Measurements from ENCODE around the gene TOP2B.

TOP2B gene

DNA sequence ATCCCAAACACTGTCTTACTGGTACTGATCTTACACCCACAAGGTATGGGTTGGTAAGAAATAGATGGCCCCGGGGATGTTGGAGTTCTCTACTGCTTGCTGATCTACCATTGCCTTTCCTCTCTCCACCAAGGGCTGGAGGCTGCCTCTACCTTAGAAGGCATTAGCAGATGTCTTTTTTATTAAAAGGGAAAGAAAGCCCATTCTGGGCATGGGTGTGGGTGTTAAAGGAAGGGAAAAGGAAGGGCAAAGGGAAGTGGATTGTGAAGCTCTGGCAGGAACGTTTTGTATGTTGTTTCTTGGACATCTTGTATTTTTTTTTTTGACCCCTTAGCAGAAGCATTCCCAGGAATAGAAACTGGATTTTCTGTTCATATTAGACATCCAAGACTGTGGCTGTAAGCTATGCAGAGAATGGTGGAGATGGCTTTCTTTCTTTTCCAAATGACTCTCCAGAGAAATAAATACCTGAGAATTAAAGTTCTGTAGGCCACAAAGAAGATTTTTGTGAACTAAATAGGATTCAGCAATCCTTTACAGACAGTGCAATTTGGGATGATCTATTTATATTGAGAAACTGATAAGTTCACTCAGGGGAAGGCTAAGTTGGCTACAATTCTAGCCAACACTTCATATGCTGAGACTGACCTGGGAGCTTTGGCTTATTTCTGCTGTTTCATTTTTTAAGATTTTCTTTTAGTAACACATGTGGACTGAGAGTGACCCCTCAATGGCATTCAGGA lies 108.8 kb downstream of the TOP2B start:
- no peak for DNase-seq

- no peak for DNase-seq
Measured at GRCh38 chr3:25554376-25554775, 110.3 kb downstream of the TOP2B start.

DNA sequence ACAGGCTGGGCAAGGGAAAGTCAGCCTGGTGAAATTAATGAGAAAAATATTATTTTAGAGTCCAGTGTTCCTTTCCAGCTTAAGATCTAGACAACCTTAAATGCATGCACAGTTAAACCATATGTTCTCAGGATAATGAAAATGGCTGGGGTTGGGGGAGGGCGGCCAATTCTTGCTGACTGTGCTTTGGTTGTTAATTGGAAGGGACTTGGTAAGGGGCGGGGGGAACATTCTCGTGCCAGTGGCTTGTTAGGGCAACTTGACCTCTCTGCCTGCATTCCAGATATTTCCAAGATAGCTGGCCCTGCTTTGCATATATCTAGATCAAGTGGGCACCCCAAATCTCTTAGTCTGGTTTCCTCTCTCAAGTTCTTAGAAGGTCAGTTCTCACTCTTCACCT lies 112.5 kb downstream of the TOP2B start:
- no peak for DNase-seq

GRCh38 chr3:25548836-25549235 lies 115.9 kb downstream of the TOP2B start:
- DNase-seq = no peak

- DNase-seq = no peak
Measured at GRCh38 chr3:25547943-25548674, 116.6 kb downstream of the TOP2B start.

All from activated CD4-positive, alpha-beta T cell treated with anti-CD3 and anti-CD28 coated beads, Interleukin-2, amount 50 U/mL, for 1 hour (primary cell).